GM12891 (cell line): ENCODE results near the gene ZFHX3.
A peak's percentile ranks its signal among the peaks of the same experiment; 100 is the strongest.

Experiments
- DNase-seq: peaks from one replicate; pipeline ENCODE4 v3.0.0; 2011; ENCODE audit warnings: low spot score; ENCODE audit not compliant: insufficient read length
- FAIRE-seq: peaks from 2 replicates; lab custom pipeline; 2011; peaks lifted over from hg19 to GRCh38; lab: Jason Lieb, UNC
- PAX5 ChIP-seq: IDR thresholded peaks from 2 replicates; pipeline ENCODE4 v1.6.1; 2011; ENCODE audit warnings: low read length, moderate library complexity, mild to moderate bottlenecking; ENCODE audit not compliant: insufficient read depth, severe bottlenecking
- POLR2A ChIP-seq: IDR thresholded peaks from 2 replicates; pipeline ENCODE4 v1.6.1; 2011; ENCODE audit warnings: low read depth, low read length, control low read depth
- POLR2AphosphoS5 ChIP-seq: IDR thresholded peaks from 2 replicates; pipeline ENCODE4 v1.6.1; 2011; ENCODE audit warnings: low read depth, low read length, control low read depth
- POU2F2 ChIP-seq: IDR thresholded peaks from 2 replicates; pipeline ENCODE4 v1.6.1; 2011; ENCODE audit warnings: low read depth, mild to moderate bottlenecking, control low read depth, low read length, moderate library complexity
- SPI1 ChIP-seq: IDR thresholded peaks from 2 replicates; pipeline ENCODE4 v1.6.1; 2011; ENCODE audit warnings: low read depth, low read length, control low read depth
- TAF1 ChIP-seq: IDR thresholded peaks from 2 replicates; pipeline ENCODE4 v1.6.1; 2011; ENCODE audit warnings: low read depth, low read length, control low read depth

Gene ZFHX3

DNA sequence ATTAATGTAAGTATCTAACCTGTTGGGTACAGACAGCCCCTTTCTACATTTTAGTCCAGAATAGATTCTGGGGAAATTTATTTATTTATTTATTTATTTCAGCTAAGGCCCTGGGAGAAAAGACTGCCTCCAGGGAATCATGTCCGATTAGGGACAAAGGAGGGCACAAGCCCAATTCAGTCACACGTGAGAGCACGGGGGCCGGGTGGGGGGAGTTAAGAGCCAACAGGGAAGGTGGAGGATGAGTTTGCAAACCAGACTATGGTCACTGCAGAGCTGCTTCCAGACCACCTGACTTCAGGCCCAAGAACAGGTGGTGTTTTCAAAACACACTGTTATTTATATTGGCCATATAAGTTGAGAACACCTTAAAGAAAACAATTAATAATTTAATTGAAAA is 1.6 kb upstream of the ZFHX3 start:
- DNase-seq: no peak
- TF ChIP-seq PAX5 (no peak), POLR2AphosphoS5 (no peak), POU2F2 (no peak), POLR2A (no peak)
- FAIRE-seq: no peak

DNA sequence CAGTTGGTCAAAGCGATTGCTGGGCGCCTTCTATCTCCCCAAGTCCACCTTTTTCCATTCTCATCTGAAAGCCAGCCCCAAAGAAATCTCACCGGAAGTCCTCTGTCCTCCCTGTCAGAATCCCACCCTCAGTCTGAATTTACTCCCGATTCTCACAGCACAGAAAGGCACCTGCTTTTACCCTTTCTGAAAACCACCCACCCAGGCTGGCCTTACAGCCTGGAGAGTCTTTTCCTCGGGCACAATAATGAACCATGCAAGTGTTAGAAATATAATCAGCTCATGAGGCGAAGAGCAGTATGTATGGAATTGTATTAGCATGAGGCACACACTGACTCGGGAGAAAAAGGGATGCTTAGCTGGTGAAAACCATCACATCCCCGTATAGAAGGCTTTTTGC is 1.2 kb upstream of the ZFHX3 start:
- TF ChIP-seq POLR2A: no peak
- TF ChIP-seq SPI1: no peak
- no peak for TF ChIP-seq TAF1
- no peak for TF ChIP-seq PAX5
- FAIRE-seq: no peak
- DNase-seq: no peak

DNA sequence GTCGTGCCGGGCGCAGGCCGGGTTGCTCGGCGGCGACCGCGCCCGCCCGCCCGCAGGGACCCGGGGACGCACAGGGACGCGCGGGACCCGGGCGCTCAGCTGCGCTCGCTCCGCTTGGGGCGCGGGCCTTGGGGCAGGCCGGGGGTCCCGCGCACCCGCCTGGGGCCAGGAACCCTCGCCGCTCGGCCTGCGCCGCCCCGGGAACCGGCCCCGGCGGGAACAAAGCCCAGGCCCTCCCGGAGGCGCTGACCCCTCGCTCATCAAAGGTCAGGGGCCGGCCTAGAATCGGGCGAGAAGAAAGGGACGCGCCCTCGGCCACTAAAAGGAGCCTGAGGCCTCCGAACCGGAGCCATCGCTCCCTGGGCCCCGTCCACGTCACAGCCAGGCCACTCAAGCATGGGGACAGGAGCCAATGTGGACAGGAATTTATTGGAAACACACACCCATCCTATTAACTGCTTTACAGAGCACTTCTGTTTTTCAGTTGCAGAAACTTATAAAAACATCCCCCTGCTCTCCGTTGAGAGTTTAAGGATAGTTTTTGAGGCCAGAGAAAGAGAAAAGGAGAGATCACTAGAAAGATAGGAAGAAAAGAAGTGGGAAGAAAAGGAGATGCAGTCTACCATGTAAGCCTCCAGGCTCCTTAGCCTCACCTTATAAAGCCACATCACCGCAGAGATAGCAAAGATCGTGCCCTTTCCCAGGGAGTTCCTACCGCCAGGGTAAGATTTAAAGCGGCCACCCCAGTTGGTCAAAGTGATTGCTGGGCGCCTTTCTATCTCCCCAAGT is 558 bp upstream of the ZFHX3 start:
- FAIRE-seq (no peak), DNase-seq (no peak)
- TF ChIP-seq SPI1 (peak; percentile 20; the same call in 1 of the 2 replicates), TAF1 (no peak)

DNA sequence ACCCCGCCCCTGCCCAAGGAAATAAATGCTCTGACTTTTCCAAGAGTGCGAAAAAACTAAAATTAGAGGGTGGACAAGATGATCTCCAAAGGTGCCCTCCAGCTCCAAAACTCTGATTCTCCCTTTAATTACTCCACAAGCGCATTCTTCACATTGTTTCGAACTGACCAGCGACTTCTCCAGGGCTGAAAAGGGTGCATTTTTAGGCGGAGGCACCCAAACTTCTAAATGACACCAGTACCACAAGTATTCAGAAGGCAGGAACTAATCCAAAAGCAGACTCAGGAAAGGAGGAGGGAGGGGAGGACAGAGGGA is 750 bp downstream of the ZFHX3 start:
- DNase-seq: no peak
- FAIRE-seq: no peak
- TF ChIP-seq TAF1 (no peak), POU2F2 (no peak), SPI1 (no peak), POLR2A (no peak), PAX5 (no peak), POLR2AphosphoS5 (no peak)

DNA sequence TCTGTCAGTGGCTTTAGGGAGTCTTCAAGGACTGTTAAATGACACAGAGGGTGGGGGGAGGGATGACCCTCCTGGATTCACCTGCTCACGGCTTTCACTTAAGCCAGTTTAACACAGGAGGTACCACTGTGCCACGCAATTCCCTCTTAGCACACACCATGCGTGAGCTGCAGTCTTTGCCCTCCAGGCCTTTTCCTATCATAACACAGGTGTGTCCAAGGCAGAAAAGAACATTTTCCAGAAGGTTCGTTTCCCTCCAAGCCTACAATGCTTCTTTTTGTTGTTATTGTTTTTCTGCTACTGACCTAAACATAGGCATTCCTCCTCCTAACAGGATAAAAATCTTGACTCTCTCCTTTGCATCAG is 1.1 kb downstream of the ZFHX3 start:
- no peak for FAIRE-seq
- DNase-seq: no peak
- TF ChIP-seq SPI1 (no peak), POLR2A (no peak), TAF1 (no peak), POU2F2 (no peak), POLR2AphosphoS5 (no peak), PAX5 (no peak)

DNA sequence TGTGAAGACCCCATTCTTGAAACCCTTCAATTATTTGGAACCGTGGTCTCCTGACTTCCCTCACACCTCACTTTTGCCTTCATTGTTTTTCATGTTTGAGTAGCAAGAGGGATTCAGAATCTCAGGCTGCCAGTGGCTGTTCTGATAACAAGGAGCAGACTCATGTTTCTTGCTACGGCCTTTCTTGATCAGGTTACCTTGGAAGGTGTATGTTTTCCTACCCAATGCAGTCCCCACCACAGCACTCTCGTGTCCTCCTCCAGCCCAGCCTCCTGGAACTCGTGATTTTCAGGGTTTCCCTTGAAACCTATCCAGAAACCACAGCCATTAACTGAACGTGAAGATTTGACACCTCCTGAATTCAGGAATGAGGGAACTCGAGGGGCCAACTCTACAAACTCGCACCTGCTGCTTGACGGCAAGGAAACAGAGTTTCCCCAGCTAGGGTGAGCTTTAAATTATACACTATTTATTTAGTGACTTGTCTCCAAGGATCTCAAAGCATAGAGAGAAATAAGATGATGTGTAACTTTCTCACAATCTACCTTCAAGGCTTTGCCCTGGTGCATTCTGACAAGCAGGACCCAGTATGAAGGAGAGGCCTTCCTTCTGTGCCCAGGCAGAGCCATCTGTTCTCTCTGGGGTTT is 1.6 kb downstream of the ZFHX3 start:
- TF ChIP-seq SPI1: no peak
- TF ChIP-seq TAF1: no peak
- no peak for TF ChIP-seq POU2F2
- TF ChIP-seq POLR2A: no peak
- TF ChIP-seq PAX5: no peak
- TF ChIP-seq POLR2AphosphoS5: no peak
- DNase-seq (no peak), FAIRE-seq (no peak)

DNA sequence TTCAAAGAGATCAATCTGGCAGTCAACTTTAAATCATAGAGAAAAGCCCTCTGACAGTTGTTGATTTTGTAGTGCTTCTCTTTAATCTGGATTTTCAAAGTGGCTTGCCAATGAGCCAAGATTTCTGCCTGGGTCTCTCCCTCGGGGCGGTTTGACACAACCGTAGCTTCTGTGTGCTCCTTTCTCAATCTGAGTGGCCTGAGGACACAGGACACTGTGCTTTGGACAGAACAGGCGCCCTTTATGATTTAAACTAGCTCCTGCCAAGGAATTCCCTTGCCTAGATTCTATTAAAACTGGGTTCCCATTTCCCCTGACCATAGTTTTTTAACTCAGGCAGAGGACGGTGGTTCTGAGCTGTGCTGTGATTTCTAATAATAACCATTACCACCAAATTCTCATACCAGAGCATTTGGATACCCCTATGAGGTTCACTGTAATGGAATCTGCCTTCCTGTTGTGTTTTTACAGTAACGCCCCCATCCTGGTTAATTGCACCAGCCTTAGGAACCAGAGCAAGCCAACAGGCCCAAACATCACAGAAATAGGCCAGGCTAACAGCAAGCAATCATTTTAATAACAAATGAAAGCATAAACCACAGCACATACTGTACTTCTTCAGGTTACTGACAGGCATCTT is 4.0 kb downstream of the ZFHX3 start:
- DNase-seq (no peak), FAIRE-seq (peak; percentile 31)
- TF ChIP-seq SPI1: no peak
- TF ChIP-seq TAF1: no peak
- no peak for TF ChIP-seq POU2F2
- no peak for TF ChIP-seq POLR2AphosphoS5
- no peak for TF ChIP-seq POLR2A
- TF ChIP-seq PAX5: no peak

DNA sequence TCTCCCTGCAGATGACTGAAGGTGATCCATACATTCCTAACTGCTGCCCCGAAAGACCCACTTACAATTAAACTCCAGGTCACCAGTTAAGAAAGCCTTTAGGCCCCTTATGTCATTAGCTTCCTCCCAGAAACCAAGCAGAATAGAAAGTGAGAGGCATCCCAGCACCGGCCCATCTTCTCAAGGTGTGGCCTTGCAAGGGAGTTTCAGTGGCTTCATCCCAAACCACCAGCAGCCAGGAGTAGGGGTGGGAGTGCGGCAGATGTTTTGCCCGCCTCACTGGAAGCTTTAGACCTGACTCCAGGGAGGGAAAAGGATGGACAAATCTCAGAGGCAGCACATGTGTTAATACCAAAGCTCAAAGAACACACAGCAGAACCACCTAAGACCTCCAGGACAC is 5.1 kb downstream of the ZFHX3 start:
- FAIRE-seq (no peak), DNase-seq (no peak)
- no peak for TF ChIP-seq POU2F2
- TF ChIP-seq POLR2A: no peak
- TF ChIP-seq SPI1: no peak
- no peak for TF ChIP-seq PAX5
- no peak for TF ChIP-seq TAF1
- no peak for TF ChIP-seq POLR2AphosphoS5

DNA sequence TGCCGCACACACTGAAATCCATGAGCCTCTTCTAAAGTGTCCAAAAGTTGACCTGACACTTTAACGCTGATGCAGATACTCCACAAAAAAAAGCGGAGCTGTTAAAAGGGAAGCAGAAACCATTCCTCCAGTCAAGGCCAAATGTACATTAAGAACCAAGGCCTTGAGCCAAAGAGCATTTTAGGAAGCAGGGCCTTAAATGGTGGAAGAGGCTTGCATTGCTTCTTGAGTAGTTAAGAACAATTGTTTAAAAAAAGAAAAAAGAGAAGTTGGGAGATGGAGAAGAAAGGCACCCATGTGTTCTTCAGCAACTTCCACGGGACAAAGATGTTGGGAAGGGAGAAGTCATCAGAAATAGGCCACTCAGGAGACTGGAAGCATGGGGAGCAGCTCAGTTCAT is 6.3 kb downstream of the ZFHX3 start:
- FAIRE-seq: no peak
- no peak for DNase-seq
- TF ChIP-seq TAF1 (no peak), SPI1 (no peak), POLR2AphosphoS5 (no peak), PAX5 (no peak), POU2F2 (no peak)
